ENCODE measurements around the gene SCRN2.

SCRN2 gene

DNA sequence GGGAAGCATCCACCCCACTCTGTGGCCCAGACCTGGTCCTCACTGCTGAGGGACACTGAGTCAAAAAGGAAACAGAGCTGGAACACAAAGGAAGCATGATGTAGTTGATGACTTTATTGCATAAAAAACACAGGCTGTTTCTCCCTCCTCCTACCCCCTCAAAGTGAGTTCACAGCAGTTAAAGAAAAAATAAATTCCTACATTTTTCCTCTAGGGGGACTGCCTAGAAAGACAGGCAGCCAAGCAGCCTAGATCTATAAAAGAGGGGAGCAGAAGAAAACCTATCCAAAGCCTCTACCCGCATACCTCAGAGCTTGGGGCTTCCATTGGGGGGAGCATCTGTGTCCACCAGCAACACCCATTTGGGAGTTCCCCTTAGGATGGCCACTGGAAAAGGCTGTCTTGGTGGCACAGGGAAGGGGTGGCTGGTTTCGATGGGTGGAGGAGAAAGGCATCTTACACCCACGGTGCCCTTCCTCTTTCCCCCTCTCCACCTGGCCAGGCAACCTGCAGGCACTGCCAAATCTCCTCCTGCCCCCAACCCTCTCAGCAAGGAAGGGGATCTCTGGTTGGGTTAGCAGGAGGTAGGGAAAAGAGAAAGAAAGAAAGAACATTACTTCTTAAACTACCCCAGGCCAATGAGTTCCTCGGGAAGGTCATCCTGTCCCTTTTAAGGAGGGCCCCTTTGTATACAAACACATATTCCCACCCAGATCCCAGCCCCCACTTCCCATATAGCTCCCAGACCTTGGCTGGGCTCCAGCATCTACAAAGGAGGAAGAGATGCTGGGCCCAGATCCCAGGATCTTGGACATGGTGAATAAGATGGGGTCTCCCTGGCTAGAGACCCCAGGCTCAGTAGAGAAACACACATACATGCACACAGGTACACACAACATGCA is 4.0 kb upstream of the SCRN2 start:
- no peak for DNase-seq

GRCh38 chr17:47844227-47844626 is 3.2 kb upstream of the SCRN2 start:
- DNase-seq: no peak

DNA sequence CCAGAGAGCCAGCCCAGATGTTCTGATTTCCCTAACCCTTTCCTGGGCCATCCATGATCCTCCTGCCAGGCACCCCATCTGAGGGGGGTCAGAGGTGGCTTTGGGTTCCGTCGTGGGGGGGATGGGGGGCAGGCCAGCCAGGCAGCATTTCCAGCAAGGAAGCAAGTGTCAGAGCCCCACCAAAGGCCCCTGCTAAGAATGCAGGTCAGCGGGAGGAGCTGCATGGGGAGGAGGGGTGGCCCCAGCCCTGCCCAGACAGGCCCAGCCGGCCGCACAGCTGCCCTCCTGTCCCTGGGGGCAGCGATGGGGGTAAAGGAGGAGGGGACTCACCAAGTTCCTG is 2.3 kb upstream of the SCRN2 start:
- no peak for DNase-seq

DNA sequence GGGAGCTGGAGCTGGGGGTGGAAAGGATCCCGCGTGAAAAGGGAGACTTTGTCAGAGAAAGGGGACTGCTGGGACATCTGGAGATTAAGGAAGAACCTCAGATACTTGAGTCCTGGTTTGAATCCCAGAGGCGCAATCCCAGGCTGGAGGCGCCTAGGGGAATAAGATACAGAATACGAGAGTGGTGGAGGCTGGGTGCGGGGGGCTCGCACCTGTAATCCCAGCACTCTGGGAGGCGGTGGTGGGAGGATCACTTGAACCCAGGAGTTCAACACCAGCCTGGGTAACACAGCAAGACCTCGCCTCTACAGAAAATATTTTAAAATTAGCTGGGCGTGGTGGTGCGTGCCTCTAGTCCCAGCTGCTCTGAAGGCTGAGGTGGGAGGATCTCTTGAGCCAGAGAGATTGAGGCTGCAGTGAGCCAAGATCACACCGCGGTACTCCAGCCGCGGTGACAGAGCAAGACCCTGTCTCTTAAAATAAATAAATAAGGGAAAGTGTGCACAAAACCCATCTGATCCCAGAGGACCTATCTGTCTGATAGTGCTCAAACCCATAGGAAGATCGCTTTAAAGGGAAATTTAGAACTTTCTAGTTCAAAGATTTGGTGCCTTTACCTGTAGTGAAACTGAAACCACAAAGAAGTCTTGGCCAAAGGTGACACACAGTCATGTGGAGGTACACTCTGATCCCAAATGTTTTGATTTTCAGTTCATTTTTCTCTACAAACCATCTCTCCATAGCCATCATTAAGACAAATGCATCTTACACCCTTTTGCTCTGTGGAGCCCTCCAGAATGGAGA is 617 bp upstream of the SCRN2 start:
- no peak for DNase-seq

GRCh38 chr17:47840001-47840741 is 902 bp downstream of the SCRN2 start:
- DNase-seq: no peak

DNA sequence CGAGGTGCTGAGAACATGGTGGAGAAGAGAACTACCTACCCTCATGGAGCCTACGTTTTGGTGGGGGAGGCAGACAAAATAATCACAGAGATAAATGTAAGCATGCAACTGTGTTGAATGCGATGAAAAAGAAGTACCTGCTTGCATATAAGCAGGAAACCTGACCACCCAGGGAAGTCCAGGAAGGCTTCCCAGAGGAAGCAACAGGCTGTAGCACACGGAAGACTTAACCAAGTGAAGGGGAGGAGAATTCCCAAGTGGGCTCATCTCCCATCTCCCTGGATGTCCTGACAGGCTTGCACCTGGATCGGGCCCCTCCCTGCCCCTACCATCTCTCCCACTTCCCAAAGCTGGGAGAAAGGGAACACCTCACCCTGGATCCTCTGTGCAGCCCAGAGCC is 2.0 kb downstream of the SCRN2 start:
- DNase-seq: no peak

- no peak for DNase-seq
Observed at GRCh38 chr17:47838636-47839035, 2.4 kb downstream of the SCRN2 start.

- DNase-seq: no peak
Observed at GRCh38 chr17:47837401-47838039, 3.6 kb downstream of the SCRN2 start.

- no peak for DNase-seq
Observed at GRCh38 chr17:47836601-47837000, 4.5 kb downstream of the SCRN2 start.

DNA sequence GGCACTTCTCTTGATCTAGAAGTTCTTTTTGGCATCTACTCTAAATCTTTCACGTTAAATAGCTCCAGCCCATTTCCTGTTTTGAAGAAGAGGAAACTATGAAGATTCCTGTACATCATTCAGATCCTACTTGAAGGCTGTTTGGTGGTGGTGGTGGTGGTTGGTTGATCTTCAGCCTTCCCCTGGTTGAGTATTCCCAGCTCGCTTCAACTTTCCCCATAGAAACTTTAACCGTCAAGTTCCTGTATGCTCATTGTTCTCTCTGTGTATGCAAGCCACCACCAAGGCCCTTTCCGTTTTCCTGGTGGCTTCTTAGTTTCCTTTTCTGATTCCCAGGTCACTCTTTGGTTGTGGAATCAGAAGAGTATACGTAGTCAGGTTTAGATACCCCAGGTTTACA is 6.3 kb downstream of the SCRN2 start:
- DNase-seq: no peak

GRCh38 chr17:47831934-47832327 is 9.1 kb downstream of the SCRN2 start:
- DNase-seq: no peak

GRCh38 chr17:47831003-47831933 is 9.8 kb downstream of the SCRN2 start, which contains the start of the genes LRRC46 and MRPL10:
Gene LRRC46, plus strand, starts transcription at chr17:47831670. Its CDS starts 320 bp downstream, at chr17:47831990.
Gene MRPL10, minus strand, starts transcription at chr17:47831541. Its CDS starts 30 bp downstream, at chr17:47831511.
- DNase-seq: peak; percentile 96

DNA sequence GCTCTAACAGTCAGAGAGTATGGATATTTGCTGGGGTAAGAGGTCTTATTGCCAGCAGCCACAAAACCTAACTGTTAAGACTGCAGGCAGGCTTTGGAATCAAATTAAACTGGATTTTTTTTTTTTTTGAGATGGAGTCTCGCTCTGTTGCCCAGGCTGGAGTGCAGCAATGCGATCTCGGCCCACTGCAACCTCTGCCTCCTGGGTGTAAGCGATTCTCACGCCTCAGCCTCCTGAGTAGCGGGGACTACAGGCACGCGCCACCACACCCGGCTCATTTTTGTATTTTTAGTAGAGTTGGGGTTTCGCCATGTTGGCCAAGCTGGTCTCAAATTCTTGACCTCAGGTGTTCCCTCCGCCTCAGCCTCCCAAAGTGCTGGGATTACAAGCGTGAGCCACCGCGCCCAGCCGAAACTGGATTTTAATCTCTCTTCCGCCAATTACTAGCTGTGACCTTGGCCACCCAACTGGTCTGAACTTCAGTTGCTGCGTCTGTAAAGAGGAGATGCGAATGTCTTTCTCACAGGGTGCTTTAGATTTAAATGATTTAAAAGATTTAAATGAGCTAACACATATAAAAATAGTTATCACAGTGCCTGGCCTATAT is 10.6 kb downstream of the SCRN2 start:
- no peak for DNase-seq

- DNase-seq: no peak
Observed at GRCh38 chr17:47829870-47830269, 11.2 kb downstream of the SCRN2 start.

DNA sequence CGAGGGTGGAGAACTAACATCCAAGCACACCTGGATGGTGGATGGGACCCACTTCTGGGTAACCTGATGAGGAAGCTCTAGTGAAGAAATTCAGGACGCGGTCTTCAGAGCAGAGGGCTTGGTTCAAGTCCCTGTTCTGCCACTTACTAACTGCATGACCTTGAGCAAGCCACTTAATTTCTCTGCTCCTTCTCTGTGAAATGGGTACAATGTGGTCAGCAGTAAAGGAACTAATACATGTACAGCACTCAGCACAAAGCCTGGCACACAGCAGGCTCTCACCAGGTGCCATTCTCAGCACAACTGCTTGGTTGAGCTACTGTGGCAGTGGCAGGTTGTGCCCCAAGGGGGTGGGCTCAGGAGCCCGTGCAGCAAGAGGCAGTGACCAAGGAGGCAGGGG is 17.6 kb downstream of the SCRN2 start:
- no peak for DNase-seq

DNA sequence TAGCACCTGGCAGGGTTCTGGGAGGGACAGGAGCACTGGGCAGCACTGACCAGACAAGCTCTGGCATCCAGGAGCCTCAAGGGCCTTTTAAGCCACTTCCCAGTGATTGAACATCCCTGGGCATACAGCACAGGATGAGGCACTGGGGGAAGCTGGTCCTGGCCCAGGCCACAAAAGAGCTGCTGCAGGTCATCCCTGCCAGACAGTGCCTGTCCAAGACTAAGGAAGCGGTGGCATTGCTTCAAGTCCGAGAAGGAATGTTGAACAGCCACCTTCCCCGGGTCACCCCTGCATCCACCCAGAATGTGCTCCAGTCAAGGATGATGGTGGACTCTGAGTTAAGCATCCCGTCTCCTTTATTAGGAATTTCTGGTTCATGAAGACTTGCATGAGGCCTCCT is 18.3 kb downstream of the SCRN2 start:
- no peak for DNase-seq

DNA sequence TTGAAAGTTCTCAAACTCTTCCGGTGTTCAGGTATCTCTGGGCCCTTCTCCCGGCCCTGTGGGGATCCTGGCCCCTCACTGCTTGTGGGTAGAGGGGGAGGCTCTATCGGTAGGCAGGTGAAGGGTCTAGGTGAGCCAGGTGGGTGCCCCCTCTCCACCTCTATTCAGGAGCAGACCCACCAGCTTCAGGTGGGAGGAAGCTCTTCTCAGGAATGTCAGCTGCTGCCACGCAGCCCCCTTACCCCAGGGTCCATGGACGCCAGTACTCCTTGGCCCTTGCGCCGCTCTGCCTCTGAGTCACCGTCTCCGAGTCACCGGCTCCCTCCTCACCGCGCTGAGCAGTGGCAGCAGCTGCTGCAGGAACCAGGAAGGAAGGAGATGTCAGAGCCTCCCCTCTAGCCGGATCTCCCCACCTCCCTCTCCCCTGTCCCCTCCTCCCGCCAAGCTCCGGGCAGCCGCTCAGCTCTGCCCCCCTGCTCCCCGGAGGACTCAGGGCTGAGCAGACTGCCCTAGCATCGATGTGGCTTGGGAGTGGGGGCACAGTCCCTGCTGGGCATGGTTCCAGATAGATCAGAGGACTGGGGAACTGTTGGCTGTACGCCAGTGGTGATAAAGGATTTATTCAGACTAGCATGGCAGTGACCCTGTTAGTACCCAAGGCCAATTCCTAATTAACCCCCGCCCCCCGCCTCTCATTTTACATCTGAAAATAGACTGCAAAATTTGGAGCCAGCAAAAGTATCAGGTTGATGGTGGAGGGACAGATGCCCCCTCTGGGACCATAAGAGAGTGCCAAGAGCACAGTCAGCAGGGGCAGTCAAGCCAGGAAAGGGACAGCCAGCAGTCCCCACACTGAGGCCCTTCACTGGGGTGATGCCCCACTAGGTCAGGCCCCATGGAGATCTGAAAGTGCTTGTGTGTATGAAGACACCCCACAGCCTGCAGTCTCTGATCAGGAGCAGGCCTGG is 19.4 kb downstream of the SCRN2 start, which contains the start of gene OSBPL7:
TSS of gene OSBPL7 (minus strand) at position 371 of the 968 bp plus-strand sequence. CDS start 1,516 bp downstream, outside the sequence.
- DNase-seq: peak; percentile 86

- DNase-seq: no peak
Observed at GRCh38 chr17:47821031-47821423, 20.0 kb downstream of the SCRN2 start.

DNA sequence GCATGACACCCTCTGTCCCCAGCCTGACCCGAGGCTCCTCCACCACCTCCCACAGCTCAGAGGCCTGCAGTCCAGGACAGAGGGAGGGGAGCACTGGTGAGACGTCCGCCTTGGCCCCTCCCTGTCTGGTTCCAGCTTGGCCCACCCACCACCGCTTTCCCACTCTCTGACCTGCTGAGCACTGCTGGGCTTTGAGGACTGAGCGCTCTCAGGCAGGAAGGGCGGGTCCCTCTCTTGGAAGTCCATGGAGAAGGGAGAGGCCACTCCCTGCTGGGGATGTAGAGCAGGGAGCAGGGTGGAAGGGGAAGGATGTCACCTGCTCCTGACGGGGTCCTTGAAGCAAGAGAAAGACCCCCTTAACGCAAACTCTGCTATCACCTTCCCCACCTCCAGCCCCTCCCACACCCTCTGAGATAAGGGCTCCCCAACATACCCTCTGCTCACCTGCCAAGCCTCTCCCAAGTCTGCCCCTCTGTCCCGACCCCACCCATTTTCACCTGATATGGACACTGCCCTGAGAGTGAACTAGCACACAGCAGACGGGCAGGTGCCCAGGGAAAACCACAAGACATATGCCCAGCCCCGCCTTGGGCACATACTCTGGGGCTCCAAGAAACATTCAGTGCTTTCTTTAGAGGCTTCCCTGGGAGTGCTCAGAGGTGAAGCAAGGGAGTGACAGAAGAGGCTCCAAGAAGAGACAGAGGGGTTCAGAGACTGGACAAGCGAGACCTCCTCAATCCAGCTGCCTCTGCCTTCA is 20.9 kb downstream of the SCRN2 start:
- DNase-seq: no peak
